Measurements from ENCODE around the gene HINT1. TPM values are rescaled to one million over a fixed set of nuclear protein-coding genes. Genes with fewer than 3 reads are reported as not detected.
"Not testable (repeated sequence)": the region's sequence is repeated elsewhere in the genome, so short reads cannot be mapped to it uniquely, and the experiment has no call there.

The HINT1 gene
- total RNA-seq, 1 donor from 2014 or later: 344 TPM

- Histone ChIP-seq H3K36me3 (ENCODE audit: control insufficient read depth, insufficient read depth, low read length) (no peaks in the 10 kb centered on the region), H3K27me3 (ENCODE audit: control insufficient read depth, insufficient read depth, low read length) (no peaks in the 10 kb centered on the region), H3K4me3 (ENCODE audit: low read depth, low read length) (no peak overlapping the region)
- DNase-seq (ENCODE audit: low read depth): no peak
- FAIRE-seq: no peak
- TF ChIP-seq CTCF (IDR thresholded peaks at IDR 0.05; ENCODE audit: insufficient read depth, low read length, severe bottlenecking): no peak
These were observed 17.8 kb downstream of the HINT1 start for GRCh38 chr5:131147258-131147657.

GRCh38 chr5:131142970-131143617, 22.0 kb downstream of the HINT1 start:
- DNase-seq (ENCODE audit: low read depth) (no peak), FAIRE-seq (no peak)
- H3K36me3 ChIP-seq (ENCODE audit: control insufficient read depth, insufficient read depth, low read length): no peaks in the 10 kb centered on the region
- no peak overlapping the region for H3K4me3 ChIP-seq (ENCODE audit: low read depth, low read length)
- no peaks in the 10 kb centered on the region for H3K27me3 ChIP-seq (ENCODE audit: control insufficient read depth, insufficient read depth, low read length)
- no peak for TF ChIP-seq CTCF (IDR thresholded peaks at IDR 0.05; ENCODE audit: insufficient read depth, low read length, severe bottlenecking)

- no peak for TF ChIP-seq CTCF (IDR thresholded peaks at IDR 0.05; ENCODE audit: insufficient read depth, low read length, severe bottlenecking)
- Histone ChIP-seq H3K36me3 (ENCODE audit: control insufficient read depth, insufficient read depth, low read length) (no peaks in the 10 kb centered on the region), H3K27me3 (ENCODE audit: control insufficient read depth, insufficient read depth, low read length) (no peaks in the 10 kb centered on the region), H3K4me3 (ENCODE audit: low read depth, low read length) (no peak overlapping the region)
- DNase-seq (ENCODE audit: low read depth) (no peak), FAIRE-seq (no peak)
These were observed 25.7 kb downstream of the HINT1 start for GRCh38 chr5:131139321-131139720.

- not testable (repeated sequence) for H3K27me3 ChIP-seq (ENCODE audit: control insufficient read depth, insufficient read depth, low read length); H3K4me3 ChIP-seq (ENCODE audit: low read depth, low read length); H3K36me3 ChIP-seq (ENCODE audit: control insufficient read depth, insufficient read depth, low read length); DNase-seq (ENCODE audit: low read depth); FAIRE-seq
These were observed 26.6 kb downstream of the HINT1 start for GRCh38 chr5:131138406-131138805.

GRCh38 chr5:131133091-131133490, 32.0 kb downstream of the HINT1 start:
- not testable (repeated sequence) for DNase-seq (ENCODE audit: low read depth); H3K36me3 ChIP-seq (ENCODE audit: control insufficient read depth, insufficient read depth, low read length); H3K4me3 ChIP-seq (ENCODE audit: low read depth, low read length); FAIRE-seq; H3K27me3 ChIP-seq (ENCODE audit: control insufficient read depth, insufficient read depth, low read length)

- no peak for FAIRE-seq
- H3K27me3 ChIP-seq (ENCODE audit: control insufficient read depth, insufficient read depth, low read length): no peaks in the 10 kb centered on the region
These were observed 35.8 kb downstream of the HINT1 start for GRCh38 chr5:131129306-131129705.

GRCh38 chr5:131127244-131127643, 37.8 kb downstream of the HINT1 start:
- FAIRE-seq: not testable (repeated sequence)

More at GRCh38 chr5:131129306-131129705, 35.8 kb downstream of the HINT1 start:
- Histone ChIP-seq H3K36me3 (ENCODE audit: control insufficient read depth, insufficient read depth, low read length) (no peaks in the 10 kb centered on the region), H3K4me3 (ENCODE audit: low read depth, low read length) (no peak overlapping the region)
- DNase-seq (ENCODE audit: low read depth): no peak
- TF ChIP-seq CTCF (IDR thresholded peaks at IDR 0.05; ENCODE audit: insufficient read depth, low read length, severe bottlenecking): no peak

More at GRCh38 chr5:131127244-131127643, 37.8 kb downstream of the HINT1 start:
- not testable (repeated sequence) for DNase-seq (ENCODE audit: low read depth); H3K4me3 ChIP-seq (ENCODE audit: low read depth, low read length); H3K36me3 ChIP-seq (ENCODE audit: control insufficient read depth, insufficient read depth, low read length); H3K27me3 ChIP-seq (ENCODE audit: control insufficient read depth, insufficient read depth, low read length)

All from bronchial epithelial cell (primary cell).